ENCODE results near the gene NPB. TPM values are rescaled to one million over a fixed set of nuclear protein-coding genes. Genes with fewer than 3 reads are reported as not detected.

NPB gene
- 0.13 and 0.43 TPM in 2 replicates for total RNA-seq

DNA sequence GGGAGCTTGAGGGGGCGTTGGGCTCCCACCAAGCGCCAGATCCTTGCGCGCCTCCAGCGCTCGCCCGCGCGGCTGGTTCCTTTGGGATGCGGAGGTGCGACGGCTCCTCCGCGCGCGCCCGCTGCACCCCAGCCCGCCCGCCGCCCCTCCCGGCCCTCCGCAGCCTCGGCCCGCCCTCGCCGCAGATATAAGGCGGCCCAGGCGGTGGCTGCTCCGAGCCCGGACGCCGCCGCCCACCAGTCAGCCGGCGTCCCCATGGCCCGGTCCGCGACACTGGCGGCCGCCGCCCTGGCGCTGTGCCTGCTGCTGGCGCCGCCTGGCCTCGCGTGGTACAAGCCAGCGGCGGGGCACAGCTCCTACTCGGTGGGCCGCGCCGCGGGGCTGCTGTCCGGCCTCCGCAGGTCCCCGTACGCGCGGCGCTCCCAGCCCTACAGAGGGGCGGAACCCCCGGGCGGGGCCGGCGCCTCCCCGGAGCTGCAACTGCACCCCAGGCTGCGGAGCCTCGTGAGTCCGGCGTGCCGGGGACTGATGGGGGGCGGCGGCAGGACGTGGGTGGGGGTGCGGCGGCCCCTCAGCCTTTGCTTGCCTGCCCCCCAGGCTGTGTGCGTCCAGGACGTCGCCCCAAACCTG is at the start of gene NPB:
NPB (plus strand) TSS at position 216 of the 630 bp plus-strand sequence; CDS start at position 256, 40 bp downstream.

DNA sequence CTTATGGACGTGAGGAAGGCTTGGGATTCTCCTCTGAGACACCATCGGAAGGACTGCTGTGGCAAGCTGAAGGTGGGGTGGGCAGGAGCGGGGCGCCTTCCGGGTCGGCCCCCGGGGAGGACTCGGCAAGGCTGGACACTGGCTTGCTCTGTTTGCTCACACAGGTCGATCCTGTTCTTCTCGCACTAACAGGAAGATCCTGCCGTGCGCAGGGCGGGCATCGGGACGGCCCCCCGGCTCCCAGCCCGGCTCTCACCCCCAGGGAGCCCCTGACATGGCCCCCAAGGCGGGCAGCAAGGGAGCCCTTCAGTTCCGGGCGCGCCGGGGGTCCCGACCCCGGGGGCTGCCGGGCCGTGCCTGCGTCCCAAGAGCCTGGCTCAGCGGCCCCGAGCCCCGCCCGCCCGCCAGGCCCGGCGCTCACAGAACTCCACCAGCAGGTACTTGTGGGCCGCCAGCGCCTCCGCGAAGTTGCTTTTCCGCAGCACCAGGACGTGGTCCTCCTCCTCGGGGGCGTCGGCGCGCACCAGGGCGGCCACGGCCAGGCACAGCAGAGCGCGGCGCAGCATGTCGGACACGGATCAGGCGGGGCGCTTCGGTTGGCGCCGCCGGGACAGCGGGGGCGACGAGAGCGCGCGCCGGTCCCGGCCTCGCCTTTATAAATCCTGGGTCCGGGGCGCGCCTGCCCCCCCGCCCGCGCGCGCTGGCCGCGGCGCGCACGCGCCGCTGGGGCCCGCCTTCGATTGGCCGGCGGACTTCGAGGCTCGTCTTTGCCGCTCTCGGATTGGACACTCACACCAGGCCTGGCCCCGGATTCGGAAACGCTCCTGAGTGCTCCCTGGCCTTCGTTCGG is 41.9 kb upstream of the NPB start, which contains the start of gene P4HB:
P4HB (minus strand) TSS at position 630 of the 850 bp plus-strand sequence; CDS start at position 566, 64 bp downstream.

DNA sequence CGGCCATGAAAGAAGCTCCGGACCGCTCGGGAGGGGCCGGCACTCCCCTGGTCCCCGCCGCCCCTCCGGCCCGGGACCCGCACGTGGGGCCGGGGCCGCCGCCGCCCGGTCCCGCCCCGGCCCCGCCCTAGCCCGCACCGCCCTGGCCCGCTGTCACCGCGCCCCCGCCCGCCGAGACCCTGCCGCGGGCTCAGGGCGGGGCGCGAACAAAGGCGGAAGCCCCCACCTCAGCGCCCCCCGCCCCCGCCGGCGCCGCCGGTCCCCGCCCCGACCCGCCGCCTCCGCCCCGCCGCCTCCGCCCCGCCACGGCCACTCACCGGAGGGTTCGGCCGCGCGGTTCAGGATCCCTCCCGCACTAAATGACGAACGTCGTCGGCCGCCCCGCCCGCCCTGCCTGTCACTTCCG is 31.1 kb upstream of the NPB start, which contains the start of gene ARHGDIA:
ARHGDIA (minus strand) TSS at position 357 of the 406 bp plus-strand sequence. CDS start 1,407 bp downstream, outside the sequence.

DNA sequence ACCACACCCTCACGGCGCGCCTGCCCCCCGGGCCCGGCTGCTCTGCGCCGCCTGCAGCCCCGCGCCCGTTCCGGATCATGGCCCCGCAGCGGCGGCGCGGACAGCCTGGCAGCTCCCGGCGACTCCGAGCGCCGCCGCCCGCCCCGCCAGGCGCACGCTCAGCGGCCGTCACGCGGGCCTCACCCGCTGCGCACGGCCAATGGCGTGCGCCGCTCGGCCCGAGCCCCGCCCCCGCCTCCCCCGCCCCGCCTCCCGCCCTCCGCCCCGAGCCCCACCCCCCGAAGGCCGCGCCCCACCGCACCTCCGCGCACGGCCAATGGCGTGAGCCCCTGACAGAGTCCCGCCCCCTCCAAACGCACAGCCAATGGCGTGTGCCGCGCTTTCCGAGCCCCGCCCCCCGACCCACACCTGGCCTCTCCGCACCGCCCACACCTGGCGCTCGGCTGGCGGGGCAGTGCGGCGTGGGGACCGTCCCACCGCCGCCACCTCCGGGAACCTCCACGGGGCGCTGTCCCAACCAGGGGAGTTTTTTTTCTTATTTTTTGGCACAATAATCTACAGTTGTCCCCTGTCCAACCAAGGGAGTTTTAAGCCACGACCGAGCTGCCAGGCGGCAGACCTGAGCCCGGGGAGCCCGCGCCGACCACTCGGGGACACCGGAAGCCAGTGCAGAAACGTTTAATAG is 9.4 kb downstream of the NPB start, which contains the start of gene PCYT2:
PCYT2 (minus strand) TSS at position 123 of the 685 bp plus-strand sequence; CDS start at position 79, 44 bp downstream.

DNA sequence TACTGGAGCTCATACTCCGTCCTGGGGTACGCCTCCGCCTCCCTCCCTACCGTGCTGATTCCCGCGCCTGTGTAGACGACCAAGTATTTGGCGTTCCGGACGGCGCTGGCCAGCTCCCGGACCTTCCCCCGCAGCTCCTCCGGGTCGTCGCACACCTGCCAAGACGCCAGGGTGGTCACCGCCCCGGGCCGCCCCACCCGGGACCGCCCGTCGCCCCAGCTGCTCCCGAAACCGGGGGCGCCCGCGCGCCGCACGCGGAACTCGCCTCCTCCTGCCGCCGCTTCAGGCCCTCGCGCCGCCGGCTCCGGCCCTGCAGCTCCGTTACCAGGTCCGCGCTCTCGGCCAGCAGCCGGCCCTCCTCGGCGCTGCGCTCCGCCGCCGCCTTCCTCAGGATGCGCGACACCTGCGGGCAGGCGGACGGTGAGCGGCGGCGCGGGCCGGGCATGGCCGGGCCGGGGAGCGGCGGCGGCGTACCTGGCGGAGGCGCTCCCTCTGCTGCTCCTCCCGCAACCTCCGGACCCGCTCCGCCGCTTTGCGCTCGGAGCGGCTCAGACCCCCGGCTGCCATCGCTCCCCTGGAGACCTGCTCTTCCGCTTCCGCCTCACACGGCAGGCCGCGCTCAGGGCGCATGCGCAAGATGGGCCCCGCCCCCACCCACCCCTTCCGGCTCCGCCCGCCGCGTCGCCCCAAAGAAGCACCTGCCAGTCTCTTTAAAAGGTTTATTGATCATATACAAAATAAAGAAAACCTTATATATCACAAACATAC is 15.7 kb downstream of the NPB start, which contains the start of gene SIRT7:
SIRT7 (minus strand) TSS at position 612 of the 768 bp plus-strand sequence; CDS start at position 567, 45 bp downstream.

DNA sequence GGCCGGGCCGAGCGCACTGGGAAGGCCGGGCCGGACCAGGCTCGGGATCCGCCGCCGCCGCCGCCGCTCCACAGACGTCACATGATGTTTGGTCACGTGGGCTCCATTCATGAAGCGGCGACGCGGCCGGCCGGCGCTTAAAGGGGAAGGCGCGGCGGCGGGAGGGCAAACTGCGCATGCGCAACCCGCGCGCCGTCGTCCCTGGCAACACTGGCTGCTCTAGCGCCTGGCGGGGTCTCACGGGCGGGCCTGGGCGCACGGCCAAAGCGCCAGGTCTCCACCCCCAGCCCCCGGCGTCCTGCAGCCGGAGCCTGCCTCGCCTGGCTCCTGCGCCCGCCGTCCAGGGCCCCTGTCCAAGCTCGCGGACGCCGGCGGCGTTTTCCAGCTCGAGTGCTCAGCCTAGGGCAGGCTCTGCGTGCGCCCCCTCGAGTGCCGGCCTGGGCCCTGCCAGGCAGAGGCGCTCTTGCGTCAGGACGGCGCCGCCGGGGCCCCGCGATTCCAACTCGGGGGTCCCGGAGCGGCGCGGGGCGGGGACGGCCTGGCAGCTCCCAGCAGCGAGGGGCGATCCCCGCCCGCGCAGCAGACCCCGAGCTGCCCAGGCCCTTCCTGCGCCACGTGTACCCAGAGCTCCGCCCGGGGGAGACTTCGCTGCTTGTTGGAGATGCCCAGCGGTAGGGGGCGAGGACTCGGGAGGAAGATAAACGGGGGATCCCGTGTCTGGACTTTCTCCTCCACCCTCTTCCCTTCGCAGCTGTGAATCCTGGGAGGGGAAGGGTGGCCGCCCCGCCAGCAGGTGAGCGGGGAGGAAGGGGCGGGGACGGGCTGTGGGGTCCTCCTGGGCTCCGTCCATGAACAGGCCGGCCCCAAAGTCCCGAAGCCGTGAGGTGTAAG is 25.9 kb downstream of the NPB start, which contains the start of gene MAFG:
MAFG (minus strand) TSS at position 83 of the 891 bp plus-strand sequence. CDS start 4,550 bp downstream, outside the sequence.

DNA sequence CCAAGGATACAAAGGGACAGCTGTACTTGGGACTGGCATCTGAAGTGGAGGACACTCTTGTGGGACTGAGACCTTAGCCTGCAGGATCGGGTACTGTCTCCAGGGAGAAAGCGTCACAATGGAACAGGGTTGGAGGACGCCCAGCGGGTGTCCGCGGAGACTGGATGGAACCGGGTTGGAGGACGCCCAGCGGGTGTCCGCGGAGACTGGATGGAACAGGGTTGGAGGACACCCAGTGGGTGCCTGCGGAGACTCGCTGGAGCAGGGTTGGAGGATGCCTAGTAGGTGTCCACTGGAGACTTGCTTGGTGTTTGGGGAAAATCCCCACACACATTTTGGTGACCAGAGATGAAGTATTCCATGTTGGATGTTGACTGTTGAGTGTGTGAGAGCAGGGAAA is 45.2 kb downstream of the NPB start, which contains the start of gene MYADML2:
MYADML2 (minus strand) TSS at position 45 of the 400 bp plus-strand sequence. CDS start 5,492 bp downstream, outside the sequence.

Other genes with a start within 250 kb of the NPB start
- gene PDE6G, start 245.7 kb upstream of the NPB start, total RNA-seq = 0.54 and 0.65 TPM in 2 replicates
- gene OXLD1, start 235.6 kb upstream of the NPB start, total RNA-seq = 14.4 and 16.1 TPM in 2 replicates
- gene CCDC137, start 235.5 kb upstream of the NPB start, total RNA-seq = 7.2 and 7.4 TPM in 2 replicates
- gene ARL16, start 218.4 kb upstream of the NPB start, total RNA-seq = 27.1 and 29.9 TPM in 2 replicates
- gene HGS, start 218.2 kb upstream of the NPB start, total RNA-seq = 69.5 and 83.4 TPM in 2 replicates
- gene MRPL12, start 198.9 kb upstream of the NPB start, total RNA-seq = 15.7 and 17.6 TPM in 2 replicates
- 8.9 and 10.2 TPM in 2 replicates for gene SLC25A10, start 190.0 kb upstream of the NPB start, total RNA-seq
- gene GCGR, start 98.1 kb upstream of the NPB start, total RNA-seq = not detected in 2 replicates
- 74.4 and 76.3 TPM in 2 replicates for gene MCRIP1, start 68.9 kb upstream of the NPB start, total RNA-seq
- not detected in 2 replicates for gene PPP1R27, start 67.2 kb upstream of the NPB start, total RNA-seq
- gene P4HB, start 41.7 kb upstream of the NPB start, total RNA-seq = 1,029 and 1,052 TPM in 2 replicates
- gene ARHGDIA, start 30.9 kb upstream of the NPB start, total RNA-seq = 101 and 134 TPM in 2 replicates
- gene ALYREF, start 10.7 kb upstream of the NPB start, total RNA-seq = 73.4 and 74.3 TPM in 2 replicates
- 121 and 124 TPM in 2 replicates for gene ANAPC11, start 10.5 kb upstream of the NPB start, total RNA-seq
- gene PCYT2, start 9.2 kb downstream of the NPB start, total RNA-seq = 29.8 and 32.8 TPM in 2 replicates
- gene SIRT7, start 15.9 kb downstream of the NPB start, total RNA-seq = 15.4 and 15.7 TPM in 2 replicates
- gene MAFG, start 25.5 kb downstream of the NPB start, total RNA-seq = 12.9 and 14.5 TPM in 2 replicates
- 64.2 and 98.0 TPM in 2 replicates for gene PYCR1, start 35.1 kb downstream of the NPB start, total RNA-seq
- not detected in 2 replicates for gene MYADML2, start 45.0 kb downstream of the NPB start, total RNA-seq
- not detected in 2 replicates for gene NOTUM, start 58.9 kb downstream of the NPB start, total RNA-seq
- 18.8 and 22.2 TPM in 2 replicates for gene ASPSCR1, start 75.4 kb downstream of the NPB start, total RNA-seq
- gene CENPX, start 120.6 kb downstream of the NPB start, total RNA-seq = 17.1 and 25.3 TPM in 2 replicates
- 7.5 and 7.7 TPM in 2 replicates for gene LRRC45, start 121.1 kb downstream of the NPB start, total RNA-seq
- 2.1 and 7.1 TPM in 2 replicates for gene RAC3, start 129.4 kb downstream of the NPB start, total RNA-seq
- gene DCXR, start 135.5 kb downstream of the NPB start, total RNA-seq = 31.0 and 31.9 TPM in 2 replicates
- gene RFNG, start 149.6 kb downstream of the NPB start, total RNA-seq = 33.5 and 43.4 TPM in 2 replicates
- gene GPS1, start 149.7 kb downstream of the NPB start, total RNA-seq = 70.8 and 78.7 TPM in 2 replicates
- gene DUS1L, start 163.6 kb downstream of the NPB start, total RNA-seq = 22.8 and 35.9 TPM in 2 replicates
- 40.9 and 57.5 TPM in 2 replicates for gene FASN, start 196.0 kb downstream of the NPB start, total RNA-seq

Data from articular chondrocyte of knee joint (primary cell).